ENCODE results near the gene NCAPD2.
A peak's percentile ranks its signal among the peaks of the same experiment; 100 is the strongest.

Gene NCAPD2, protein sequence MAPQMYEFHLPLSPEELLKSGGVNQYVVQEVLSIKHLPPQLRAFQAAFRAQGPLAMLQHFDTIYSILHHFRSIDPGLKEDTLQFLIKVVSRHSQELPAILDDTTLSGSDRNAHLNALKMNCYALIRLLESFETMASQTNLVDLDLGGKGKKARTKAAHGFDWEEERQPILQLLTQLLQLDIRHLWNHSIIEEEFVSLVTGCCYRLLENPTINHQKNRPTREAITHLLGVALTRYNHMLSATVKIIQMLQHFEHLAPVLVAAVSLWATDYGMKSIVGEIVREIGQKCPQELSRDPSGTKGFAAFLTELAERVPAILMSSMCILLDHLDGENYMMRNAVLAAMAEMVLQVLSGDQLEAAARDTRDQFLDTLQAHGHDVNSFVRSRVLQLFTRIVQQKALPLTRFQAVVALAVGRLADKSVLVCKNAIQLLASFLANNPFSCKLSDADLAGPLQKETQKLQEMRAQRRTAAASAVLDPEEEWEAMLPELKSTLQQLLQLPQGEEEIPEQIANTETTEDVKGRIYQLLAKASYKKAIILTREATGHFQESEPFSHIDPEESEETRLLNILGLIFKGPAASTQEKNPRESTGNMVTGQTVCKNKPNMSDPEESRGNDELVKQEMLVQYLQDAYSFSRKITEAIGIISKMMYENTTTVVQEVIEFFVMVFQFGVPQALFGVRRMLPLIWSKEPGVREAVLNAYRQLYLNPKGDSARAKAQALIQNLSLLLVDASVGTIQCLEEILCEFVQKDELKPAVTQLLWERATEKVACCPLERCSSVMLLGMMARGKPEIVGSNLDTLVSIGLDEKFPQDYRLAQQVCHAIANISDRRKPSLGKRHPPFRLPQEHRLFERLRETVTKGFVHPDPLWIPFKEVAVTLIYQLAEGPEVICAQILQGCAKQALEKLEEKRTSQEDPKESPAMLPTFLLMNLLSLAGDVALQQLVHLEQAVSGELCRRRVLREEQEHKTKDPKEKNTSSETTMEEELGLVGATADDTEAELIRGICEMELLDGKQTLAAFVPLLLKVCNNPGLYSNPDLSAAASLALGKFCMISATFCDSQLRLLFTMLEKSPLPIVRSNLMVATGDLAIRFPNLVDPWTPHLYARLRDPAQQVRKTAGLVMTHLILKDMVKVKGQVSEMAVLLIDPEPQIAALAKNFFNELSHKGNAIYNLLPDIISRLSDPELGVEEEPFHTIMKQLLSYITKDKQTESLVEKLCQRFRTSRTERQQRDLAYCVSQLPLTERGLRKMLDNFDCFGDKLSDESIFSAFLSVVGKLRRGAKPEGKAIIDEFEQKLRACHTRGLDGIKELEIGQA (N-terminal part only)
- total RNA-seq, result 38.2 to 123 (median 70.0) reads per million in 9 experiments

DNA sequence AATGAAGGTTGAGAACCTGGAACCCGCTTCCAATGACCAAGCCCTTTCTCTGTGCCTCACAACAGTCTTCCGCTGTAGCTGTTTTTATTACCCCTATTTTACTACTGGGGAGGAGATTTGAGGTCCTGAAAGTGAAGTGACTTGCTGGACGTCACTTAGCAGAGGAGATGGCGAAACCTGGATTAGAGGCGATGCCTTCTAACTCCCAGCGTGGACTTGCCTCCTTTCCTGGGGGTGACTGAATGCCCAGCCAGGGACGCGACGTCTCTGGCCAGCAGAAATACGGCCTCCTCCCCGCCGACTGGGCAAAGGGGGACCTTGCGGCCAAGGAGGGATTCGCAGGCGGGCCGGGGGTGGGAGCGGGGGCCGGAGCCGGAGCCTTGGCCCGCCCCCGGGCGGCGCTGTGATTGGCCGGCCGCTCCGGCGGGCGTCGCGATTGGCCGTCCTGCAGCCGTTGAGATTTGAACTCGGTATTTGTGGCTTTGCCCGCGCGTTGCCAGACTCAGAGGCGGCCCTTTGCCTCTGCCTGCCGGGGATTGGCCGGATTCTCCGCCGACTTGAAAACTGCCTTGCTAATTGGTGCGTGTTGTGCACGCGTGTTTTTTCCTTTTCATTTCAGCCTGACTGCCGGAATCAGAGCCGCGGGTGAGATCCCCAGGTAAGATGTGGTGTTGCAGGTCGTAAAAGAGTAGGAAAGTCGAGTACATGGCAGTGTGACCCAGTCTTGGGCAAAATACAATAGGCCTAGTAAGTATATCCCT is at the start of gene NCAPD2:
NCAPD2 (plus strand) TSS at position 606 of the 761 bp plus-strand sequence. CDS start 997 bp downstream, outside the sequence.
- Mint-ChIP-seq H3K27ac (peak within 1 kb of the TSS; percentile 93 to 96), H3K4me1 (ENCODE audit: low read depth in 2 of 2) (peaks cover 27 to 28% of the 10 kb centered on the region in 2 donors), H3K27me3 (no peaks in the 10 kb centered on the region), H3K9me3 (no peaks in the 10 kb centered on the region), H3K36me3 (ENCODE audit: insufficient read depth) (peaks cover 35% of the 10 kb centered on the region), H3K4me3 (peak within 1 kb of the TSS; percentile 91 to 92)
- ATAC-seq (replicated peaks), result peak; percentile 82
- DNase-seq, result peak; percentile 88 to 91 (median 91)

DNA sequence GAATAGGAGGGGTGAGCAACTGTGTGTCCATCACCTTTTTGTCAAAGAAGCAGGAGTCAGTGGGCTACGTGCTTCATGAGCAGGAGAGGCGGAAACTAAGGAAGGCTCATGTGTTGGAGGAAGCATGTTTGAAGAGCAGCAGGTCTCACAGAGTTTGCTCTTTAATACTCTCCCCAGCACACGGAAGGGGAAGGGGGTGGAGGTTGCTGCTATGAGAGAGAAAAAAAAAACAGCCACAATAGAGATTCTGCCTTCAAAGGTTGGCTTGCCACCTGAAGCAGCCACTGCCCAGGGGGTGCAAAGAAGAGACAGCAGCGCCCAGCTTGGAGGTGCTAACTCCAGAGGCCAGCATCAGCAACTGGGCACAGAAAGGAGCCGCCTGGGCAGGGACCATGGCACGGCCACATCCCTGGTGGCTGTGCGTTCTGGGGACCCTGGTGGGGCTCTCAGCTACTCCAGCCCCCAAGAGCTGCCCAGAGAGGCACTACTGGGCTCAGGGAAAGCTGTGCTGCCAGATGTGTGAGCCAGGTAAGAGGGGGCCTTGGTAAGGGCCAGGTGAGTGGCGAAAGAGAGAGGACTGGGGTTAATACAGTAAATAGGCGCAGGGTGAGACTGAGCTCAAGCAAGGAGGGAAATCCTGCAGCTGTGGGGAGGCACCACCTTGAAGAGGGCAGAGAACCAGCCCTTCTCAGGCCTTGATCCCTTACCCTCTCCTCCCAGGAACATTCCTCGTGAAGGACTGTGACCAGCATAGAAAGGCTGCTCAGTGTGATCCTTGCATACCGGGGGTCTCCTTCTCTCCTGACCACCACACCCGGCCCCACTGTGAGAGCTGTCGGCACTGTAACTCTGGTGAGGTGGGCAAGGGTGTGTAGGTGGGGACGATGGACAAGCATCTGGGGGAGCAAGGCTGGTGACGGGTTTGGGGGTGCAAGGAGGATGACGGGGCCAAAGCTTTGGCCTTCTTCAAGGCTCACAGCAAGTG is 48.9 kb upstream of the NCAPD2 start, which contains the start of gene CD27:
CD27 (plus strand) TSS at position 252 of the 985 bp plus-strand sequence; CDS start at position 393, 141 bp downstream.
- Mint-ChIP-seq H3K9me3 (no peaks in the 10 kb centered on the region), H3K27me3 (no peaks in the 10 kb centered on the region), H3K36me3 (ENCODE audit: insufficient read depth) (peaks cover 12% of the 10 kb centered on the region), H3K27ac (peak within 1 kb of the TSS; percentile 83 to 93), H3K4me1 (ENCODE audit: low read depth in 2 of 2) (peaks cover 39 to 54% of the 10 kb centered on the region in 2 donors), H3K4me3 (peak within 1 kb of the TSS; percentile 99)
- peak; percentile 75 for ATAC-seq (replicated peaks)
- no peak for DNase-seq

DNA sequence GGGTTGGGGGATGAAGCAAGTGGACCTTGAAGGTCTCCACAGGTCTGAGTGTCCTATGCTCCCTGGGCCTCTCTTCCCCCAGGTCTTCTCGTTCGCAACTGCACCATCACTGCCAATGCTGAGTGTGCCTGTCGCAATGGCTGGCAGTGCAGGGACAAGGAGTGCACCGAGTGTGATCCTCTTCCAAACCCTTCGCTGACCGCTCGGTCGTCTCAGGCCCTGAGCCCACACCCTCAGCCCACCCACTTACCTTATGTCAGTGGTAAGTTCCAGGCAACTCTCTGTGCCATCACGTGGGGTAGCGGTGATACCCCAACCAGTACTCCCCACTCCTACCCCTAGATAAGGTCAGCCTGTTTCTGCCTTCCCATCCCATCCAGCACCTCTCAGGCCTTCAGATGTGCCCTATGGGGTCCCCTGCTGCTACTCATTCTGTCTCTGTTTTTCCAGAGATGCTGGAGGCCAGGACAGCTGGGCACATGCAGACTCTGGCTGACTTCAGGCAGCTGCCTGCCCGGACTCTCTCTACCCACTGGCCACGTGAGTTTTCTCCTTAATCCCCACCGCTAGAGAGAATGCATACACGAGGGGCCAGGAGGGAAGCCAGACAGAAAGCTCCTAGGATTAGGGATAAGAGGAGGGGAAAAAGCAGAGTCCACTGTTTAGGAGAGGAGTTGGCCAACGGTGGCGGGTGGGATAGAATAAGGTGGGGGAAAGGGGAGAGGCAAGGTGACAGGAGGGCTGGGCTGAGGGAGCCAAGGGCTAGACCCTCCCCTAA is 43.6 kb upstream of the NCAPD2 start:
- peak overlapping the region; percentile 100 for H3K27ac Mint-ChIP-seq
- H3K4me1 Mint-ChIP-seq (ENCODE audit: low read depth in 2 of 2), result peaks cover 50 to 58% of the 10 kb centered on the region in 2 donors
- no peaks in the 10 kb centered on the region for H3K9me3 Mint-ChIP-seq
- DNase-seq (no peak), ATAC-seq (replicated peaks) (no peak)
- peaks cover 53% of the 10 kb centered on the region for H3K36me3 Mint-ChIP-seq (ENCODE audit: insufficient read depth)
- no peaks in the 10 kb centered on the region for H3K27me3 Mint-ChIP-seq
- peak overlapping the region; percentile 100 for H3K4me3 Mint-ChIP-seq

DNA sequence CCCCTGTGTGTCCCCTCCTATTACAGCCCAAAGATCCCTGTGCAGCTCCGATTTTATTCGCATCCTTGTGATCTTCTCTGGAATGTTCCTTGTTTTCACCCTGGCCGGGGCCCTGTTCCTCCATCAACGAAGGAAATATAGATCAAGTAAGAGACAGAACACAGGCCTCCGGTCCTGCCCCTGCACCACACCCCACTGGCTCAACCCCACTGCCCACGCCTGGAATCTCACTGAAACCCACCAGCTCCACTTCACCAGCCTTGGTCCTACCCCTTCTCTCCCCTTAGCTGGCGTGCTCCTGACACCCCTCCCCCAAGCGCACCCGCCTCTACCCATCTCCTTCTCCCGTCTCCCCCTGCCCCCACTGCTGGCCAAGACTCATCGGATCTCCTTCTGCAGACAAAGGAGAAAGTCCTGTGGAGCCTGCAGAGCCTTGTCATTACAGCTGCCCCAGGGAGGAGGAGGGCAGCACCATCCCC is 43.0 kb upstream of the NCAPD2 start:
- H3K36me3 Mint-ChIP-seq (ENCODE audit: insufficient read depth), result peaks cover 56% of the 10 kb centered on the region
- H3K27ac Mint-ChIP-seq, result peak overlapping the region; percentile 100
- DNase-seq (no peak), ATAC-seq (replicated peaks) (no peak)
- H3K9me3 Mint-ChIP-seq, result no peaks in the 10 kb centered on the region
- peak overlapping the region; percentile 100 for H3K4me3 Mint-ChIP-seq
- H3K4me1 Mint-ChIP-seq (ENCODE audit: low read depth in 2 of 2), result peaks cover 48 to 61% of the 10 kb centered on the region in 2 donors
- H3K27me3 Mint-ChIP-seq, result no peaks in the 10 kb centered on the region

DNA sequence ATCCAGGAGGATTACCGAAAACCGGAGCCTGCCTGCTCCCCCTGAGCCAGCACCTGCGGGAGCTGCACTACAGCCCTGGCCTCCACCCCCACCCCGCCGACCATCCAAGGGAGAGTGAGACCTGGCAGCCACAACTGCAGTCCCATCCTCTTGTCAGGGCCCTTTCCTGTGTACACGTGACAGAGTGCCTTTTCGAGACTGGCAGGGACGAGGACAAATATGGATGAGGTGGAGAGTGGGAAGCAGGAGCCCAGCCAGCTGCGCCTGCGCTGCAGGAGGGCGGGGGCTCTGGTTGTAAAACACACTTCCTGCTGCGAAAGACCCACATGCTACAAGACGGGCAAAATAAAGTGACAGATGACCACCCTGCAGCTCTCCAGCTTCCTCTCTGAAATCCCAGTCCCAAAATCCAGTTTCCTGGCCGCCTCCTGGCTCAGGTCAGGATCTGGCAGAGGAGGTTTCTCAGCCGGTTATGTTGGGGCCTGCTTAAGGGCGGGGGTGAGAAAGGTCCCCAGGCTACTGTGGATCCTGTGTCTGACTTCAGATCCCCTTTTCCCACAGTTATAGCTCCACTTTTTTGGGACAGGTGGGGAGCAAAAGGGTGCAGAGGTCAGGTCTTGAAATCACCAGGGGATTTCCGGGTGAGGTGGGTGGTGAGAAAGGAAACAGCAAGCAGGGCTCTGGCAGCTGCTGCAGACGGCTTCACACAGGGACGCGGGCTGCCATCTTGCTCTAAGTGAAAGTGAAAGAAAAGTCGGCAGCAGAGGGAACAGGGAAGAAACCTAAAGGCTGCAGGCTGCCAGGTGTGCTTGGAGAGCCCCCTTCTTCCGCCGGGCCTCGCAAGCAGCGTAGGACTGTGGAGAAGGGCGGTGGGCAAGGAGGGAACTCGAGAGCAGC is 42.3 kb upstream of the NCAPD2 start, which contains the start of gene TAPBPL:
TAPBPL (plus strand) TSS at position 695 of the 897 bp plus-strand sequence. CDS start 207 bp downstream, outside the sequence.
- Mint-ChIP-seq H3K4me1 (ENCODE audit: low read depth in 2 of 2) (peaks cover 47 to 58% of the 10 kb centered on the region in 2 donors), H3K27me3 (no peaks in the 10 kb centered on the region), H3K4me3 (peak within 1 kb of the TSS; percentile 100), H3K9me3 (no peaks in the 10 kb centered on the region), H3K36me3 (ENCODE audit: insufficient read depth) (peaks cover 63% of the 10 kb centered on the region), H3K27ac (peak within 1 kb of the TSS; percentile 100)
- DNase-seq (peak; percentile 72 to 75 (median 73)), ATAC-seq (replicated peaks) (peak; percentile 93)

DNA sequence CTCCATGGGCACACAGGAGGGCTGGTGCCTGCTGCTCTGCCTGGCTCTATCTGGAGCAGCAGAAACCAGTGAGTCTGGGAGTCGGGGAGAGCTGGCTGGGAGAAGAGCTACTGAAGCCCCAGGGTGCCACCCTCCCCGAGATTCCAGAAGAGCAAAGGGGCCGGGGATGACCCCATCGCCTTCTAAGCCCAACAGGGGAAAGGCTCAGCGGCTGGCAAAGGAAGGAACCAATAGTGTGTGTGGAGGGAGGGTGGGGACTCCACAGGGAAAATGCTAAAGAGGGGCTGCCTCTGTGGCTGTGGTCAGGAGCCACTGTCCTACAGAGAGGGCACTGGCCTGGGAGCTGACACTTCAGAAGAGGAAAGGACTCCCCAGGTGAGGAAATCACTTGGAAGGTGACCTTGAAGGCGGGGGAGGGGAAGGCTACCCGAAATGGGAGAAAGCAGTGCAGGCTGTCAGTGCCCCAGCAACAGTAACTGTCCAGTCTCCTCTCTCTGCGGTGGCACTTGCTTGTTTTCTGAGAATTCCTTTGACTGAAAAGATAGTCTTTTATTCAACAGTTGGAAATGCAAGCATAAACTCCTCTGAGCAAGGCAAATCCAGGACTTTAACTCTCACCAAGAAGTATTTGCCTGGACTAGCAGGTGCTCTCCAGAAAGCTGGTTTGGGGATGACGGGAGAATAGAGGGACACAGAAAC is 41.5 kb upstream of the NCAPD2 start:
- DNase-seq (no peak), ATAC-seq (replicated peaks) (peak; percentile 2)
- peaks cover 44 to 55% of the 10 kb centered on the region in 2 donors for H3K4me1 Mint-ChIP-seq (ENCODE audit: low read depth in 2 of 2)
- H3K27ac Mint-ChIP-seq, result peak overlapping the region; percentile 100
- no peaks in the 10 kb centered on the region for H3K9me3 Mint-ChIP-seq
- H3K27me3 Mint-ChIP-seq, result no peaks in the 10 kb centered on the region
- peaks cover 71% of the 10 kb centered on the region for H3K36me3 Mint-ChIP-seq (ENCODE audit: insufficient read depth)
- H3K4me3 Mint-ChIP-seq, result peak overlapping the region; percentile 100

DNA sequence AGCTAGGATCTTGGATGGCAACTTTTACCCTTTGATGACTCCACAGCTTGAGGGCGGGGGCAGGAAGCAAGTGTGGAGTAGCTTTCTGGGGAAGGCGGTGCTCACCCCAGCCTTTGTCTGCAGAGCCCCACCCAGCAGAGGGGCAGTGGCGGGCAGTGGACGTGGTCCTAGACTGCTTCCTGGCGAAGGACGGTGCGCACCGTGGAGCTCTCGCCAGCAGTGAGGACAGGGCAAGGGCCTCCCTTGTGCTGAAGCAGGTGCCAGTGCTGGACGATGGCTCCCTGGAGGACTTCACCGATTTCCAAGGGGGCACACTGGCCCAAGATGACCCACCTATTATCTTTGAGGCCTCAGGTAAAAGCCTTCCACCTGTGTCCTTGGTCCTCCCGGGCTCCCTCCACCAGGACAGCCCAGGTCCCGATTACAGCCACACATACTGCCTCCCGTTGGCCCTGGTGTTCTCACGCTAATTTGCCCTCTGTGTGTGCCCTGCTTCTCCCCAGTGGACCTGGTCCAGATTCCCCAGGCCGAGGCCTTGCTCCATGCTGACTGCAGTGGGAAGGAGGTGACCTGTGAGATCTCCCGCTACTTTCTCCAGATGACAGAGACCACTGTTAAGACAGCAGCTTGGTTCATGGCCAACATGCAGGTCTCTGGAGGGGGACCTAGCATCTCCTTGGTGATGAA is 40.8 kb upstream of the NCAPD2 start:
- H3K4me1 Mint-ChIP-seq (ENCODE audit: low read depth in 2 of 2), result peaks cover 39 to 48% of the 10 kb centered on the region in 2 donors
- ATAC-seq (replicated peaks) (no peak), DNase-seq (no peak)
- no peaks in the 10 kb centered on the region for H3K9me3 Mint-ChIP-seq
- H3K36me3 Mint-ChIP-seq (ENCODE audit: insufficient read depth), result peaks cover 78% of the 10 kb centered on the region
- peak overlapping the region; percentile 100 for H3K4me3 Mint-ChIP-seq
- peak overlapping the region; percentile 100 for H3K27ac Mint-ChIP-seq
- no peaks in the 10 kb centered on the region for H3K27me3 Mint-ChIP-seq

DNA sequence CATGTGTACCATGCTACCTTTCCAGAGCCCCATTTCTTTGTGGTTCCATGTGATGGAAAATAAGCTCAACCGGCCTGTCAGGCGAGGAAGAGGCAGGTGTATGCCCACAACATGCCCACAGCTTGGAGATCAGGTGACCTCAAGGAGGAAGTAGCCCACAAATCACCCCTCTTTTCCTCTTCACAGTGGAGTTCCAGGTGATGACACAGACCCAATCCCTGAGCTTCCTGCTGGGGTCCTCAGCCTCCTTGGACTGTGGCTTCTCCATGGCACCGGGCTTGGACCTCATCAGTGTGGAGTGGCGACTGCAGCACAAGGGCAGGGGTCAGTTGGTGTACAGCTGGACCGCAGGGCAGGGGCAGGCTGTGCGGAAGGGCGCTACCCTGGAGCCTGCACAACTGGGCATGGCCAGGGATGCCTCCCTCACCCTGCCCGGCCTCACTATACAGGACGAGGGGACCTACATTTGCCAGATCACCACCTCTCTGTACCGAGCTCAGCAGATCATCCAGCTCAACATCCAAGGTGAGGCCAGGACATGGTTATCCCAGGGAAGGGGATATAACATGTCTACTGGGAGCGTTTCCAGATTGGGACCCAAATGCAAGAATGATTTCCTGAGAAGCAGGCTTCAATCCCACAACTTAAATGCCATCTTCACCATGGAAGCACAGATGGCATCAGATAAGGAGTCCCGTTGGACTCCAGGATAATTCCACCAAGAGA is 36.5 kb upstream of the NCAPD2 start:
- Mint-ChIP-seq H3K9me3 (no peaks in the 10 kb centered on the region), H3K27ac (peak overlapping the region; percentile 10 to 90), H3K36me3 (ENCODE audit: insufficient read depth) (peaks cover 98% of the 10 kb centered on the region), H3K4me3 (no peak overlapping the region), H3K27me3 (no peaks in the 10 kb centered on the region), H3K4me1 (ENCODE audit: low read depth in 2 of 2) (peaks cover 47 to 58% of the 10 kb centered on the region in 2 donors)
- DNase-seq (no peak), ATAC-seq (replicated peaks) (no peak)

All from effector memory CD8-positive, alpha-beta T cell (primary cell).